SK-N-SH treated with all-trans-retinoic acid at 6 μM for 48 hours (cell line): ENCODE measurements around the gene ARL5A.

Experiments
- ATAC-seq: fragments of 200-7000 bp; cut with Tn5 transposase; 3 replicates; pipeline ENCODE4 v1.9.1; 2020; ENCODE audit warnings: mild to moderate bottlenecking, moderate library complexity
- ARNTL ChIP-seq: fragments of 450-650 bp; formaldehyde crosslinking; IDR thresholded peaks from 2 replicates; pipeline ENCODE4 v1.5.0; 2020; ENCODE audit warnings: low read depth, mild to moderate bottlenecking, moderate library complexity, borderline replicate concordance
- BACH2 ChIP-seq: fragments of 250-450 bp; sonication (Bioruptor Pico); IDR thresholded peaks from 2 replicates; pipeline ENCODE4 v1.9.0; 2021; ENCODE audit warnings: mild to moderate bottlenecking, borderline replicate concordance
- CREB5 ChIP-seq: fragments of 250-450 bp; sonication (Bioruptor Pico); IDR thresholded peaks from 2 replicates; pipeline ENCODE4 v1.5.1; 2020; ENCODE audit warnings: low read depth, mild to moderate bottlenecking, moderate library complexity
- CSDC2 ChIP-seq: fragments of 250-450 bp; sonication (Bioruptor Pico); IDR thresholded peaks from 2 replicates; pipeline ENCODE4 v1.5.0; 2020; ENCODE audit warnings: mild to moderate bottlenecking, moderate library complexity
- CSRNP3 ChIP-seq: fragments of 250-450 bp; sonication (Bioruptor Pico); IDR thresholded peaks from 2 replicates; pipeline ENCODE4 v1.5.1; 2021; ENCODE audit warnings: mild to moderate bottlenecking, moderate library complexity
- ESRRG ChIP-seq: fragments of 250-450 bp; sonication (Bioruptor Pico); IDR thresholded peaks from 2 replicates; pipeline ENCODE4 v1.6.1; 2021; ENCODE audit warnings: mild to moderate bottlenecking
- ISL1 ChIP-seq: fragments of 250-450 bp; sonication (Bioruptor Pico); IDR thresholded peaks from 2 replicates; pipeline ENCODE4 v2.1.2; 2022; ENCODE audit warnings: mild to moderate bottlenecking, moderate library complexity
- OSR1 ChIP-seq: fragments of 250-450 bp; sonication (Bioruptor Pico); IDR thresholded peaks from 2 replicates; pipeline ENCODE4 v1.8.0; 2022; ENCODE audit warnings: moderate library complexity, mild to moderate bottlenecking, inconsistent platforms
- PATZ1 ChIP-seq: fragments of 250-450 bp; sonication (Bioruptor Pico); IDR thresholded peaks from 2 replicates; pipeline ENCODE4 v1.8.0; 2020; ENCODE audit warnings: mild to moderate bottlenecking, moderate library complexity, borderline replicate concordance
- POU6F1 ChIP-seq: fragments of 250-450 bp; sonication (Bioruptor Pico); IDR thresholded peaks from 2 replicates; pipeline ENCODE4 v1.8.0; 2021; ENCODE audit warnings: low read depth, mild to moderate bottlenecking, moderate library complexity, borderline replicate concordance
- PPARA ChIP-seq: fragments of 250-450 bp; sonication (Bioruptor Pico); IDR thresholded peaks from 2 replicates; pipeline ENCODE4 v1.5.0; 2020; ENCODE audit warnings: mild to moderate bottlenecking, borderline replicate concordance
- RARB ChIP-seq: fragments of 250-450 bp; sonication (Bioruptor Pico); IDR thresholded peaks from 2 replicates; pipeline ENCODE4 v1.8.0; 2021; ENCODE audit warnings: mild to moderate bottlenecking, moderate library complexity
- ZC3H10 ChIP-seq: fragments of 250-450 bp; sonication (Bioruptor Pico); IDR thresholded peaks from 2 replicates; pipeline ENCODE4 v1.5.1; 2021; ENCODE audit warnings: mild to moderate bottlenecking, moderate library complexity
- ZFP3 ChIP-seq: fragments of 250-450 bp; sonication (Bioruptor Pico); IDR thresholded peaks from 2 replicates; pipeline ENCODE4 v1.5.0; 2020; ENCODE audit warnings: mild to moderate bottlenecking, moderate library complexity
- ZFP30 ChIP-seq: fragments of 450-650 bp; formaldehyde crosslinking; IDR thresholded peaks from 2 replicates; pipeline ENCODE4 v1.5.0; 2022; ENCODE audit warnings: mild to moderate bottlenecking, moderate library complexity
- ZNF565 ChIP-seq: fragments of 450-650 bp; formaldehyde crosslinking; conservative IDR thresholded peaks from 2 replicates; pipeline ENCODE4 v1.5.0; 2020; ENCODE audit warnings: low read depth, mild to moderate bottlenecking, moderate library complexity
- ZNF70 ChIP-seq: fragments of 450-650 bp; formaldehyde crosslinking; IDR thresholded peaks from 2 replicates; pipeline ENCODE4 v1.5.0; 2020; ENCODE audit warnings: mild to moderate bottlenecking, moderate library complexity

The ARL5A gene

GRCh38 chr2:151789055-151789834 is 39.0 kb downstream of the ARL5A start (continued):
- no peak for TF ChIP-seq CREB5 (CRISPR knock-in tag)
- TF ChIP-seq, all 23 proteins: peak for 0

- no peak for ATAC-seq
These were observed 41.7 kb downstream of the ARL5A start for GRCh38 chr2:151786483-151786882.

GRCh38 chr2:151786077-151786476 is 42.1 kb downstream of the ARL5A start:
- no peak for ATAC-seq
- TF ChIP-seq ZNF70 (CRISPR knock-in tag) = no peak
- TF ChIP-seq POU6F1 (CRISPR knock-in tag) = no peak
- TF ChIP-seq PATZ1 (CRISPR knock-in tag) = no peak
- TF ChIP-seq ESRRG (CRISPR knock-in tag) = no peak
- TF ChIP-seq OSR1 (CRISPR knock-in tag) = no peak
- no peak for TF ChIP-seq RARB (CRISPR knock-in tag)
- no peak for TF ChIP-seq ARNTL (CRISPR knock-in tag)
- no peak for TF ChIP-seq ZFP30 (CRISPR knock-in tag)
- TF ChIP-seq ZC3H10 (CRISPR knock-in tag) = no peak
- TF ChIP-seq ISL1 (CRISPR knock-in tag) = no peak
- TF ChIP-seq ZNF565 (CRISPR knock-in tag) = no peak
- TF ChIP-seq CSDC2 (CRISPR knock-in tag) = no peak
- no peak for TF ChIP-seq ZFP3 (CRISPR knock-in tag)

More at GRCh38 chr2:151786483-151786882, 41.7 kb downstream of the ARL5A start:
- no peak for TF ChIP-seq POU6F1 (CRISPR knock-in tag)
- no peak for TF ChIP-seq CREB5 (CRISPR knock-in tag)
- no peak for TF ChIP-seq PATZ1 (CRISPR knock-in tag)
- TF ChIP-seq RARB (CRISPR knock-in tag) = no peak
- TF ChIP-seq ARNTL (CRISPR knock-in tag) = no peak
- TF ChIP-seq CSRNP3 = no peak
- TF ChIP-seq ESRRG (CRISPR knock-in tag) = no peak
- TF ChIP-seq CSDC2 (CRISPR knock-in tag) = no peak
- TF ChIP-seq BACH2 = no peak
- no peak for TF ChIP-seq ZC3H10 (CRISPR knock-in tag)
- no peak for TF ChIP-seq ZNF565 (CRISPR knock-in tag)
- TF ChIP-seq PPARA = no peak
